Karpas-422 (cell line): ENCODE data around the gene COPB2. TPM values are rescaled to one million over a fixed set of nuclear protein-coding genes. Genes with fewer than 3 reads are reported as not detected.

ENCODE experiments used
- DNase-seq: peaks from one replicate; pipeline ENCODE4 v3.0.0-alpha.2; 2015
- H2AFZ ChIP-seq: fragments of 200-600 bp; sonication (generic); 2 replicates; pipeline ENCODE4 v1.6.1; 2014; ENCODE audit warnings: antibody characterized with exemption, low read length, mixed read lengths
- H3K27ac ChIP-seq: fragments of 200-600 bp; sonication (generic); 2 replicates; pipeline ENCODE4 v1.5.1; 2014; ENCODE audit warnings: mild to moderate bottlenecking, low read length, moderate library complexity
- H3K27me3 ChIP-seq: fragments of 200-600 bp; sonication (generic); 2 replicates; pipeline ENCODE4 v1.6.1; 2014; ENCODE audit warnings: low read length, mixed read lengths
- H3K36me3 ChIP-seq: fragments of 200-600 bp; sonication (generic); 2 replicates; pipeline ENCODE4 v1.6.1; 2014; ENCODE audit warnings: low read length, mixed read lengths; ENCODE audit not compliant: insufficient read depth
- H3K4me1 ChIP-seq: fragments of 200-600 bp; sonication (generic); 2 replicates; pipeline ENCODE4 v1.6.1; 2014; ENCODE audit warnings: mild to moderate bottlenecking, low read length, mixed read lengths
- H3K4me2 ChIP-seq: fragments of 200-600 bp; sonication (generic); 2 replicates; pipeline ENCODE4 v1.6.1; 2014; ENCODE audit warnings: low read length, low read depth, mild to moderate bottlenecking; ENCODE audit not compliant: poor library complexity, severe bottlenecking
- H3K4me3 ChIP-seq: fragments of 200-600 bp; sonication (generic); 2 replicates; pipeline ENCODE4 v1.5.1; 2014; ENCODE audit warnings: mild to moderate bottlenecking, antibody characterized with exemption, low read length, mixed read lengths
- H3K79me2 ChIP-seq: fragments of 200-600 bp; sonication (generic); 2 replicates; pipeline ENCODE4 v1.6.1; 2014; ENCODE audit warnings: mild to moderate bottlenecking, low read length, mixed read lengths
- H3K9ac ChIP-seq: fragments of 200-600 bp; sonication (generic); 2 replicates; pipeline ENCODE4 v1.6.0; 2014; ENCODE audit warnings: low read length
- H3K9me2 ChIP-seq: fragments of 200-600 bp; sonication (generic), shearing (Covaris generic); replicated peaks from 2 replicates; pipeline ENCODE4 v1.6.0; 2014; ENCODE audit warnings: mild to moderate bottlenecking, low read length, moderate library complexity; ENCODE audit not compliant: insufficient read depth
- H3K9me3 ChIP-seq: fragments of 300-700, 200-600 bp; sonication (generic); 2 replicates; pipeline ENCODE4 v1.6.1; 2014; ENCODE audit warnings: low read length, mixed read lengths
- H4K20me1 ChIP-seq: fragments of 200-600 bp; sonication (generic); 2 replicates; pipeline ENCODE4 v1.6.1; 2014; ENCODE audit warnings: mild to moderate bottlenecking, antibody characterized with exemption, low read length, low read depth; ENCODE audit not compliant: insufficient read depth
- total RNA-seq: library from RNA; depleted of rRNA; stranded (reverse); fragments of >200 nt; shearing (Covaris generic); gene quantifications from 2 replicates; pipeline ENCODE4 v1.2.3, GENCODE V29; 2014; ENCODE audit warnings: low replicate concordance

Gene COPB2
- total RNA-seq, 1 experiment from 2014 or later: 77.4 TPM

- H3K4me2 ChIP-seq: no peak overlapping the region
These were observed 67.1 kb downstream of the COPB2 start for GRCh38 chr3:139322346-139322745.

GRCh38 chr3:139320551-139321309 is 68.7 kb downstream of the COPB2 start:
- Histone ChIP-seq H3K79me2 (no peaks in the 10 kb centered on the region), H3K9me3 (no peaks in the 10 kb centered on the region), H3K27ac (no peak overlapping the region), H3K36me3 (no peaks in the 10 kb centered on the region), H3K4me2 (no peak overlapping the region), H3K27me3 (no peaks in the 10 kb centered on the region), H3K4me3 (no peak overlapping the region), H2AFZ (no peak overlapping the region), H3K4me1 (no peaks in the 10 kb centered on the region), H3K9me2 (no peaks in the 10 kb centered on the region), H4K20me1 (no peaks in the 10 kb centered on the region), H3K9ac (no peak overlapping the region)
- no peak for DNase-seq

More at GRCh38 chr3:139322346-139322745, 67.1 kb downstream of the COPB2 start:
- H3K27me3 ChIP-seq: no peaks in the 10 kb centered on the region
- H3K36me3 ChIP-seq: no peaks in the 10 kb centered on the region
- H3K4me1 ChIP-seq: no peaks in the 10 kb centered on the region
- no peak overlapping the region for H2AFZ ChIP-seq
- no peak overlapping the region for H3K27ac ChIP-seq
- DNase-seq: no peak
- H3K9ac ChIP-seq: no peak overlapping the region
- no peaks in the 10 kb centered on the region for H4K20me1 ChIP-seq
- no peaks in the 10 kb centered on the region for H3K79me2 ChIP-seq
- H3K4me3 ChIP-seq: no peak overlapping the region
- H3K9me2 ChIP-seq: no peaks in the 10 kb centered on the region
- H3K9me3 ChIP-seq: no peaks in the 10 kb centered on the region

GRCh38 chr3:139319428-139320402 is 69.7 kb downstream of the COPB2 start:
- H3K9ac ChIP-seq: no peak overlapping the region

GRCh38 chr3:139318826-139319225 is 70.6 kb downstream of the COPB2 start:
- Histone ChIP-seq H3K9me2 (no peaks in the 10 kb centered on the region), H3K9ac (no peak overlapping the region), H3K4me3 (no peak overlapping the region), H2AFZ (no peak overlapping the region), H3K79me2 (no peaks in the 10 kb centered on the region), H3K4me1 (no peaks in the 10 kb centered on the region), H3K36me3 (no peaks in the 10 kb centered on the region), H3K27me3 (no peaks in the 10 kb centered on the region), H3K9me3 (no peaks in the 10 kb centered on the region), H4K20me1 (no peaks in the 10 kb centered on the region), H3K27ac (no peak overlapping the region), H3K4me2 (no peak overlapping the region)
- DNase-seq: no peak

More at GRCh38 chr3:139319428-139320402, 69.7 kb downstream of the COPB2 start:
- H3K9me2 ChIP-seq: no peaks in the 10 kb centered on the region
- H4K20me1 ChIP-seq: no peaks in the 10 kb centered on the region
- no peaks in the 10 kb centered on the region for H3K27me3 ChIP-seq
- H3K4me2 ChIP-seq: no peak overlapping the region
- H3K36me3 ChIP-seq: no peaks in the 10 kb centered on the region
- H3K4me1 ChIP-seq: no peaks in the 10 kb centered on the region
- no peak overlapping the region for H2AFZ ChIP-seq
- peak; percentile 75 for DNase-seq
- no peaks in the 10 kb centered on the region for H3K9me3 ChIP-seq
- H3K27ac ChIP-seq: no peak overlapping the region
- no peaks in the 10 kb centered on the region for H3K79me2 ChIP-seq
- no peak overlapping the region for H3K4me3 ChIP-seq

GRCh38 chr3:139318431-139318816 is 71.0 kb downstream of the COPB2 start:
- Histone ChIP-seq H3K4me1 (no peaks in the 10 kb centered on the region), H3K79me2 (no peaks in the 10 kb centered on the region), H4K20me1 (no peaks in the 10 kb centered on the region), H2AFZ (no peak overlapping the region), H3K9me2 (no peaks in the 10 kb centered on the region), H3K27ac (no peak overlapping the region), H3K4me3 (no peak overlapping the region), H3K4me2 (no peak overlapping the region), H3K9ac (no peak overlapping the region), H3K27me3 (no peaks in the 10 kb centered on the region), H3K36me3 (no peaks in the 10 kb centered on the region), H3K9me3 (no peaks in the 10 kb centered on the region)
- DNase-seq: no peak

- H3K9ac ChIP-seq: no peak overlapping the region
- H3K9me3 ChIP-seq: no peaks in the 10 kb centered on the region
- no peak for DNase-seq
- no peaks in the 10 kb centered on the region for H3K27me3 ChIP-seq
- no peak overlapping the region for H2AFZ ChIP-seq
- no peak overlapping the region for H3K4me2 ChIP-seq
- no peaks in the 10 kb centered on the region for H3K9me2 ChIP-seq
- H3K36me3 ChIP-seq: no peaks in the 10 kb centered on the region
- no peaks in the 10 kb centered on the region for H4K20me1 ChIP-seq
- no peaks in the 10 kb centered on the region for H3K79me2 ChIP-seq
- H3K27ac ChIP-seq: no peak overlapping the region
- no peaks in the 10 kb centered on the region for H3K4me1 ChIP-seq
- H3K4me3 ChIP-seq: no peak overlapping the region
These were observed 71.6 kb downstream of the COPB2 start for GRCh38 chr3:139317660-139318430.

- Histone ChIP-seq H2AFZ (no peak overlapping the region), H3K4me2 (no peak overlapping the region), H3K36me3 (no peaks in the 10 kb centered on the region), H3K9me3 (no peaks in the 10 kb centered on the region), H4K20me1 (no peaks in the 10 kb centered on the region), H3K27me3 (no peaks in the 10 kb centered on the region), H3K4me1 (no peaks in the 10 kb centered on the region), H3K9me2 (no peaks in the 10 kb centered on the region), H3K9ac (no peak overlapping the region), H3K4me3 (no peak overlapping the region), H3K79me2 (no peaks in the 10 kb centered on the region), H3K27ac (no peak overlapping the region)
- DNase-seq: no peak
These were observed 72.2 kb downstream of the COPB2 start for GRCh38 chr3:139317215-139317614.
